Stimulated activated CD4-positive, alpha-beta T cell treated with anti-CD3 and anti-CD28 coated beads, Interleukin-12 subunit alpha, Interleukin-12 subunit beta, amount 100 ng/mL, for 24 hours (primary cell): Measurements from ENCODE around the gene SUGP2.
A peak's percentile ranks its signal among the peaks of the same experiment; 100 is the strongest.

Experiments
- DNase-seq, 2 experiments: peaks; one replicate each; pipeline ENCODE4 v3.0.0-alpha.2; 2020; ENCODE audit warnings: low read depth in 2 of 2

Gene SUGP2

GRCh38 chr19:19059837-19060611, 26.7 kb upstream of the SUGP2 start:
- no peak for DNase-seq

GRCh38 chr19:19059018-19059836, 25.9 kb upstream of the SUGP2 start:
- DNase-seq: no peak

- no peak for DNase-seq
Observed at GRCh38 chr19:19057720-19058119, 24.4 kb upstream of the SUGP2 start.

GRCh38 chr19:19057317-19057716, 24.0 kb upstream of the SUGP2 start:
- DNase-seq: no peak

GRCh38 chr19:19056636-19057275, 23.4 kb upstream of the SUGP2 start:
- DNase-seq: no peak

- DNase-seq: no peak
Observed at GRCh38 chr19:19055701-19056100, 22.4 kb upstream of the SUGP2 start.

GRCh38 chr19:19054939-19055440, 21.7 kb upstream of the SUGP2 start:
- DNase-seq: no peak

GRCh38 chr19:19054315-19054938, 21.1 kb upstream of the SUGP2 start:
- DNase-seq: no peak

- no peak for DNase-seq
Observed at GRCh38 chr19:19053508-19054314, 20.4 kb upstream of the SUGP2 start.

- DNase-seq: no peak
Observed at GRCh38 chr19:19052921-19053320, 19.6 kb upstream of the SUGP2 start.

GRCh38 chr19:19051478-19052213, 18.3 kb upstream of the SUGP2 start:
- no peak for DNase-seq

GRCh38 chr19:19050731-19051130, 17.4 kb upstream of the SUGP2 start:
- no peak for DNase-seq

- no peak for DNase-seq
Observed at GRCh38 chr19:19050104-19050503, 16.8 kb upstream of the SUGP2 start.

- no peak for DNase-seq
Observed at GRCh38 chr19:19049406-19049805, 16.1 kb upstream of the SUGP2 start.

- DNase-seq: no peak
Observed at GRCh38 chr19:19043881-19044280, 10.6 kb upstream of the SUGP2 start.

GRCh38 chr19:19043481-19043880, 10.2 kb upstream of the SUGP2 start:
- DNase-seq: no peak

- DNase-seq: no peak
Observed at GRCh38 chr19:19042732-19043280, 9.5 kb upstream of the SUGP2 start.

- DNase-seq: no peak
Observed at GRCh38 chr19:19040417-19040816, 7.1 kb upstream of the SUGP2 start.

- DNase-seq: no peak
Observed at GRCh38 chr19:19039901-19040300, 6.6 kb upstream of the SUGP2 start.

- peak; percentile 55 to 76 for DNase-seq
Observed at GRCh38 chr19:19034204-19034624, 897 bp upstream of the SUGP2 start.
